Measurements from ENCODE around the gene PDE3B. TPM values are rescaled to one million over a fixed set of nuclear protein-coding genes. Genes with fewer than 3 reads are reported as not detected.

The PDE3B gene
- total RNA-seq, 2 donors from 2014 or later: 10.7 to 42.5 TPM

- Mint-ChIP-seq H3K27ac (peak within 1 kb of the TSS; percentile 97 to 98), H3K9me3 (peaks cover 0 to 10% of the 10 kb centered on the region in 2 donors), H3K36me3 (peaks cover 7 to 20% of the 10 kb centered on the region in 2 donors)
- DNase-seq (ENCODE audit: low spot score in 2 of 2) (peak; percentile 87 to 92), ATAC-seq (peak; percentile 77 to 85)
Measured at GRCh38 chr11:14892036-14892556, 248.5 kb downstream of the PDE3B start, which contains the start of gene CYP2R1. Gene CYP2R1, minus strand, starts transcription at chr11:14892231. Its CDS starts 26 bp downstream, at chr11:14892205.

GRCh38 chr11:14892577-14892976, 249.0 kb downstream of the PDE3B start:
- no peak for ATAC-seq

GRCh38 chr11:14894657-14895598, 251.3 kb downstream of the PDE3B start:
- ATAC-seq: no peak
- Mint-ChIP-seq H3K27ac (no peak overlapping the region), H3K36me3 (peaks cover 7 to 20% of the 10 kb centered on the region in 2 donors), H3K9me3 (peaks cover 0 to 7% of the 10 kb centered on the region in 2 donors)
- DNase-seq (ENCODE audit: low spot score in 2 of 2): no peak

More at GRCh38 chr11:14892577-14892976, 249.0 kb downstream of the PDE3B start:
- Mint-ChIP-seq H3K36me3 (peaks cover 7 to 20% of the 10 kb centered on the region in 2 donors), H3K9me3 (peaks cover 0 to 10% of the 10 kb centered on the region in 2 donors), H3K27ac (peak overlapping the region; percentile 69 to 97)
- no peak for DNase-seq (ENCODE audit: low spot score in 2 of 2)

- ATAC-seq (no peak), DNase-seq (ENCODE audit: low spot score in 2 of 2) (no peak)
- peaks cover 0 to 7% of the 10 kb centered on the region in 2 donors for H3K9me3 Mint-ChIP-seq
- H3K36me3 Mint-ChIP-seq: no peaks in the 10 kb centered on the region
- no peak overlapping the region for H3K27ac Mint-ChIP-seq
Measured at GRCh38 chr11:14898355-14898754, 254.8 kb downstream of the PDE3B start.

- no peak for ATAC-seq
- H3K9me3 Mint-ChIP-seq: peaks cover 0 to 7% of the 10 kb centered on the region in 2 donors
- H3K36me3 Mint-ChIP-seq: no peaks in the 10 kb centered on the region
- DNase-seq (ENCODE audit: low spot score in 2 of 2): no peak
- no peak overlapping the region for H3K27ac Mint-ChIP-seq
Measured at GRCh38 chr11:14898906-14899305, 255.3 kb downstream of the PDE3B start.

GRCh38 chr11:14902650-14903350, 259.2 kb downstream of the PDE3B start:
- ATAC-seq: no peak
- Mint-ChIP-seq H3K9me3 (no peaks in the 10 kb centered on the region), H3K36me3 (peaks cover 0 to 8% of the 10 kb centered on the region in 2 donors), H3K27ac (no peak overlapping the region)
- no peak for DNase-seq (ENCODE audit: low spot score in 2 of 2)

GRCh38 chr11:14904745-14905103, 261.1 kb downstream of the PDE3B start:
- peak; percentile 85 to 93 for DNase-seq (ENCODE audit: low spot score in 2 of 2)
- Mint-ChIP-seq H3K27ac (peak overlapping the region; percentile 90), H3K9me3 (no peaks in the 10 kb centered on the region)

GRCh38 chr11:14905104-14906033, 261.8 kb downstream of the PDE3B start:
- Mint-ChIP-seq H3K27ac (peak overlapping the region; percentile 90 to 91), H3K36me3 (peaks cover 0 to 8% of the 10 kb centered on the region in 2 donors), H3K9me3 (no peaks in the 10 kb centered on the region)
- DNase-seq (ENCODE audit: low spot score in 2 of 2) (peak; percentile 82 to 85), ATAC-seq (peak; percentile 65 to 75)

More at GRCh38 chr11:14904745-14905103, 261.1 kb downstream of the PDE3B start:
- ATAC-seq: peak; percentile 59 to 73
- peaks cover 0 to 8% of the 10 kb centered on the region in 2 donors for H3K36me3 Mint-ChIP-seq

- DNase-seq (ENCODE audit: low spot score in 2 of 2): no peak
- peak overlapping the region in 1 of 2 donors; percentile 90 for H3K27ac Mint-ChIP-seq
- H3K36me3 Mint-ChIP-seq: peaks cover 0 to 8% of the 10 kb centered on the region in 2 donors
- ATAC-seq: no peak
- H3K9me3 Mint-ChIP-seq: no peaks in the 10 kb centered on the region
Measured at GRCh38 chr11:14906578-14906977, 263.0 kb downstream of the PDE3B start.

- Mint-ChIP-seq H3K9me3 (no peaks in the 10 kb centered on the region), H3K27ac (peak overlapping the region in 1 of 2 donors; percentile 62), H3K36me3 (peaks cover 0 to 8% of the 10 kb centered on the region in 2 donors)
- DNase-seq (ENCODE audit: low spot score in 2 of 2) (no peak), ATAC-seq (no peak)
Measured at GRCh38 chr11:14906993-14907392, 263.4 kb downstream of the PDE3B start.

- H3K36me3 Mint-ChIP-seq: peaks cover 0 to 8% of the 10 kb centered on the region in 2 donors
- no peaks in the 10 kb centered on the region for H3K9me3 Mint-ChIP-seq
- DNase-seq (ENCODE audit: low spot score in 2 of 2) (peak; percentile 84 to 93), ATAC-seq (peak; percentile 71 to 72)
- peak overlapping the region in 1 of 2 donors; percentile 62 for H3K27ac Mint-ChIP-seq
Measured at GRCh38 chr11:14907411-14908213, 264.0 kb downstream of the PDE3B start.

GRCh38 chr11:14908214-14908880, 264.7 kb downstream of the PDE3B start:
- ATAC-seq: no peak
- H3K27ac Mint-ChIP-seq: peak overlapping the region in 1 of 2 donors; percentile 62
- peak in 1 of 2 donors; percentile 38 for DNase-seq (ENCODE audit: low spot score in 2 of 2)
- H3K9me3 Mint-ChIP-seq: no peaks in the 10 kb centered on the region
- H3K36me3 Mint-ChIP-seq: peaks cover 0 to 8% of the 10 kb centered on the region in 2 donors

- Mint-ChIP-seq H3K9me3 (no peaks in the 10 kb centered on the region), H3K27ac (no peak overlapping the region)
- ATAC-seq: no peak
Measured at GRCh38 chr11:14914536-14914935, 270.9 kb downstream of the PDE3B start.

GRCh38 chr11:14916403-14916802, 272.8 kb downstream of the PDE3B start:
- Mint-ChIP-seq H3K27ac (no peak overlapping the region), H3K9me3 (no peaks in the 10 kb centered on the region), H3K36me3 (peaks cover 5 to 6% of the 10 kb centered on the region in 2 donors)
- DNase-seq (ENCODE audit: low spot score in 2 of 2) (no peak), ATAC-seq (no peak)

More at GRCh38 chr11:14914536-14914935, 270.9 kb downstream of the PDE3B start:
- DNase-seq (ENCODE audit: low spot score in 2 of 2): no peak
- H3K36me3 Mint-ChIP-seq: peaks cover 5 to 6% of the 10 kb centered on the region in 2 donors
